ENCODE results near the gene HSD11B2.

DNA sequence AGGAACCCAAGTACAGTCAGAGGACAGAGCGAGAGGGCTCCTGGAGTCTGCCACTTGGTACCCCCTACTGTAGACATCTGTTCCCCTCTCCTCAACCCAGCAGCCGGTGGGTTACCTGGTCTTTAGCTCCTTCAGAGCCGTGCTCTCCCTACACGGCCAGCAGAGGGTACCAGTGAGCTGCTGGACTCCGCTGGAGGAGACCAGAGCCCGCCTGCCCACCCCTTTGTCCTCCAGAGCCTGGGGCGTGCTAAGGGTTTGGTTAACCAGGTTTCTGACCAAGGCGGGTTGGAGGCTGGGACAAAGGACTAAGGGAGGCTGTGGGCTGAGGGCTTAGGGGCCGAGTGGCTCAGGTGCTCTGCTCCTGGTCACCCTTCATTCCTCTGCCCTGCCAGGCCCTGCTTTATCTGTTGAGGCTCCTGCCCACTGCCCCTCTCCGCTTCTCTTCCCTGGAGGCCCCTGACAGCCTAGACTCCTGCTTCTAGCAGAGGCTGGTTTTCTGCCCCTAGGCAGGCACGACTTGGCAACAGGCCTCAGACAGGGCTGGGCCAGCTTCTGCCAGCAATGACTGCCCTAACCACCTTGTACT lies 2.7 kb upstream of the HSD11B2 start:
- TF ChIP-seq, protein P1, sequence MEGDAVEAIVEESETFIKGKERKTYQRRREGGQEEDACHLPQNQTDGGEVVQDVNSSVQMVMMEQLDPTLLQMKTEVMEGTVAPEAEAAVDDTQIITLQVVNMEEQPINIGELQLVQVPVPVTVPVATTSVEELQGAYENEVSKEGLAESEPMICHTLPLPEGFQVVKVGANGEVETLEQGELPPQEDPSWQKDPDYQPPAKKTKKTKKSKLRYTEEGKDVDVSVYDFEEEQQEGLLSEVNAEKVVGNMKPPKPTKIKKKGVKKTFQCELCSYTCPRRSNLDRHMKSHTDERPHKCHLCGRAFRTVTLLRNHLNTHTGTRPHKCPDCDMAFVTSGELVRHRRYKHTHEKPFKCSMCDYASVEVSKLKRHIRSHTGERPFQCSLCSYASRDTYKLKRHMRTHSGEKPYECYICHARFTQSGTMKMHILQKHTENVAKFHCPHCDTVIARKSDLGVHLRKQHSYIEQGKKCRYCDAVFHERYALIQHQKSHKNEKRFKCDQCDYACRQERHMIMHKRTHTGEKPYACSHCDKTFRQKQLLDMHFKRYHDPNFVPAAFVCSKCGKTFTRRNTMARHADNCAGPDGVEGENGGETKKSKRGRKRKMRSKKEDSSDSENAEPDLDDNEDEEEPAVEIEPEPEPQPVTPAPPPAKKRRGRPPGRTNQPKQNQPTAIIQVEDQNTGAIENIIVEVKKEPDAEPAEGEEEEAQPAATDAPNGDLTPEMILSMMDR (IDR thresholded peaks at IDR 0.05; ENCODE audit: low read depth, low read length, poor library complexity, severe bottlenecking): peak; percentile 86
- TF ChIP-seq EZH2phosphoT487 (IDR thresholded peaks at IDR 0.05; ENCODE audit: borderline replicate concordance, low read length): no peak

Measured in DOHH2 (cell line).